Measurements from ENCODE around the gene ALDH3B1. TPM values are rescaled to one million over a fixed set of nuclear protein-coding genes. Genes with fewer than 3 reads are reported as not detected.

The ALDH3B1 gene
- total and polyA plus RNA-seq, 10 of the 15 experiments (the other 5 are each of a cell fraction or from before 2014, with no cell fraction given) = 0.03 to 0.37 (median 0.17) TPM; not detected in 3

- Histone ChIP-seq H3K4me3 (no peak overlapping the region), H3K4me1 (ENCODE audit: control insufficient read depth, insufficient read depth, low read length) (no peaks in the 10 kb centered on the region), H3K36me3 (ENCODE audit: control insufficient read depth in 2 of 2, insufficient read depth in 2 of 2, low read length in 1 of 2) (peaks cover 19 to 39% of the 10 kb centered on the region in 2 experiments), H3K9me3 (replicated peaks; ENCODE audit: control insufficient read depth, insufficient read depth, low read length) (no peaks in the 10 kb centered on the region), H3K4me2 (ENCODE audit: control insufficient read depth, insufficient read depth) (no peak overlapping the region), H3K9ac (ENCODE audit: control insufficient read depth, insufficient read depth, low read length) (no peak overlapping the region), H4K20me1 (ENCODE audit: control insufficient read depth, insufficient read depth) (no peaks in the 10 kb centered on the region), H3K79me2 (ENCODE audit: control insufficient read depth, insufficient read depth, low read length) (no peaks in the 10 kb centered on the region), H2AFZ (ENCODE audit: control insufficient read depth, low read depth, low read length) (no peak overlapping the region), H3K27me3 (replicated peaks in 1 of 2; ENCODE audit: control insufficient read depth in 2 of 2, insufficient read depth in 2 of 2, low read length in 1 of 2) (no peaks in the 10 kb centered on the region), H3K27ac (ENCODE audit: control insufficient read depth, insufficient read depth) (no peak overlapping the region)
- TF ChIP-seq FOS (IDR thresholded peaks at IDR 0.05; ENCODE audit: borderline replicate concordance, extremely low read depth, insufficient read length) (no peak), JUNB (IDR thresholded peaks at IDR 0.05) (no peak), SUZ12 (IDR thresholded peaks at IDR 0.05; ENCODE audit: unreplicated experiment) (no peak), NFYB (IDR thresholded peaks at IDR 0.05; ENCODE audit: insufficient read depth, low read depth, low read length) (no peak), NR2F1 (conservative IDR thresholded peaks at IDR 0.05) (no peak), CBX3 (IDR thresholded peaks at IDR 0.05; ENCODE audit: borderline replicate concordance, low read depth) (no peak), CEBPZ (IDR thresholded peaks at IDR 0.05; ENCODE audit: low read depth, low read length) (no peak), NR2C2 (IDR thresholded peaks at IDR 0.05; ENCODE audit: borderline replicate concordance, control insufficient read depth, insufficient read length, low read depth) (no peak)
- intact Hi-C loops (cut with micrococcal nuclease; ENCODE audit: unreplicated experiment) = no loop called here
- BruUV-seq (replicated peaks) = no TSS peak
- no peak for FAIRE-seq
- 93% methylated on average over 3 of the region's 3 CpGs for WGBS (ENCODE audit: insufficient coverage, insufficient replicate concordance, low lambda C conversion rate, missing lambda C conversion rate)
- POLR2A ChIA-PET = no interaction called here
- SMC1A ChIA-PET (ENCODE audit: uncharacterized antibody, unreplicated experiment) = no interaction called here
- ATAC-seq = no peak
- no peak for DNase-seq (ENCODE audit: low read depth, low spot score)
- CTCF ChIA-PET = no interaction called here
- RAD21 ChIA-PET (ENCODE audit: unreplicated experiment) = no interaction called here
- in situ Hi-C loops (cut with MboI) = no loop called here
These were observed 56.6 kb downstream of the ALDH3B1 start for GRCh38 chr11:68066742-68067141.
